ENCODE results near the gene FZD7. TPM values are rescaled to one million over a fixed set of nuclear protein-coding genes. Genes with fewer than 3 reads are reported as not detected.

The FZD7 gene
- total RNA-seq, 6 experiments from 2014 or later = 0.48 to 1.4 (median 0.65) TPM

DNA sequence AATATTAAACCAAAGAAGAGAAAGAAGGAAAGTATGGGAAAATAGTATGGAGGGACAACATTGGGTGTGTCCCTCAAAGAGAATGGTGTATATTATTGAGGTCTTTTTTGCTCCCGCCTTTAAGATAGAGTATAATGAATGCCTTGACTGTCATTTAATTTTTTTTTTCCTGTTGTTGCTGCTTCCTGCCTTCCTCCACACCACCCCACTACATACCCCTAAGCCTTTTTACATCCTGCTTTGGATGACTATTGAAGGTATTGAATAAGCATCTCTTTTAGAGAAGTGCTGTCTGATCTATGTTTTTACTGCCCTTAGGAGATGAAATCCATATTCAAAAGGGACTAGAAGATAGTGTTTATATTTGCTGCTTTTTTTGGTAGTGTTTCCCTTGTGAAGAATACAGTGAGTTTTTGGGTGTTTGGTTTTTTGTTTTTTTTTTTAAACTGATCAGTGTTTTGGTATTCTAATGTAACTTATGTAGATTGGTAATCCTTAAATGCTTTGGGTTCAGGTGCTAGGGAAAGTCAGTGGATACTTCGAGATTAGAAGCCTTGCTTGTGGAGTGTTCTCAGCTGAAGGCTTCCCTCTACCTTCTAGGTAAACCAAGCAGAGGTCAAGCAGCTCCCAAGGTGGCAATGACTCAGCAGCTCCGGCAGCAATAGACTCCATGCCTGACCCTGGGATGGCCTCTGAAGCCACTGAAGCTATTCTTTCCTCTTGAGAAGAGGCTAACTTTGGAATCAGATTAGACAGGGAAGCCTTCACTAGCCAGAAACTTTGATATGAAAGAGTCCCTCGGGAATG lies 5.0 kb downstream of the FZD7 start:
- Histone ChIP-seq H3K27me3 (peaks cover 0 to 15% of the 10 kb centered on the region in 2 donors), H3K4me3 (no peak overlapping the region), H3K36me3 (no peaks in the 10 kb centered on the region), H3K4me1 (peaks cover 0 to 14% (median 0%) of the 10 kb centered on the region in 4 donors), H3K9me3 (no peaks in the 10 kb centered on the region), H3K27ac (no peak overlapping the region)
- intact Hi-C loops (cut with DNase I) = no loop called here
- DNase-seq (no peak), ATAC-seq (no peak)
- 46% methylated on average over 4 of the region's 4 CpGs for WGBS (ENCODE audit: insufficient coverage, low coverage, low lambda C conversion rate, missing lambda C conversion rate)
- no peak for TF ChIP-seq POLR2A (IDR thresholded peaks at IDR 0.05)
- TF ChIP-seq, protein P1, sequence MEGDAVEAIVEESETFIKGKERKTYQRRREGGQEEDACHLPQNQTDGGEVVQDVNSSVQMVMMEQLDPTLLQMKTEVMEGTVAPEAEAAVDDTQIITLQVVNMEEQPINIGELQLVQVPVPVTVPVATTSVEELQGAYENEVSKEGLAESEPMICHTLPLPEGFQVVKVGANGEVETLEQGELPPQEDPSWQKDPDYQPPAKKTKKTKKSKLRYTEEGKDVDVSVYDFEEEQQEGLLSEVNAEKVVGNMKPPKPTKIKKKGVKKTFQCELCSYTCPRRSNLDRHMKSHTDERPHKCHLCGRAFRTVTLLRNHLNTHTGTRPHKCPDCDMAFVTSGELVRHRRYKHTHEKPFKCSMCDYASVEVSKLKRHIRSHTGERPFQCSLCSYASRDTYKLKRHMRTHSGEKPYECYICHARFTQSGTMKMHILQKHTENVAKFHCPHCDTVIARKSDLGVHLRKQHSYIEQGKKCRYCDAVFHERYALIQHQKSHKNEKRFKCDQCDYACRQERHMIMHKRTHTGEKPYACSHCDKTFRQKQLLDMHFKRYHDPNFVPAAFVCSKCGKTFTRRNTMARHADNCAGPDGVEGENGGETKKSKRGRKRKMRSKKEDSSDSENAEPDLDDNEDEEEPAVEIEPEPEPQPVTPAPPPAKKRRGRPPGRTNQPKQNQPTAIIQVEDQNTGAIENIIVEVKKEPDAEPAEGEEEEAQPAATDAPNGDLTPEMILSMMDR (IDR thresholded peaks at IDR 0.05) = no peak

DNA sequence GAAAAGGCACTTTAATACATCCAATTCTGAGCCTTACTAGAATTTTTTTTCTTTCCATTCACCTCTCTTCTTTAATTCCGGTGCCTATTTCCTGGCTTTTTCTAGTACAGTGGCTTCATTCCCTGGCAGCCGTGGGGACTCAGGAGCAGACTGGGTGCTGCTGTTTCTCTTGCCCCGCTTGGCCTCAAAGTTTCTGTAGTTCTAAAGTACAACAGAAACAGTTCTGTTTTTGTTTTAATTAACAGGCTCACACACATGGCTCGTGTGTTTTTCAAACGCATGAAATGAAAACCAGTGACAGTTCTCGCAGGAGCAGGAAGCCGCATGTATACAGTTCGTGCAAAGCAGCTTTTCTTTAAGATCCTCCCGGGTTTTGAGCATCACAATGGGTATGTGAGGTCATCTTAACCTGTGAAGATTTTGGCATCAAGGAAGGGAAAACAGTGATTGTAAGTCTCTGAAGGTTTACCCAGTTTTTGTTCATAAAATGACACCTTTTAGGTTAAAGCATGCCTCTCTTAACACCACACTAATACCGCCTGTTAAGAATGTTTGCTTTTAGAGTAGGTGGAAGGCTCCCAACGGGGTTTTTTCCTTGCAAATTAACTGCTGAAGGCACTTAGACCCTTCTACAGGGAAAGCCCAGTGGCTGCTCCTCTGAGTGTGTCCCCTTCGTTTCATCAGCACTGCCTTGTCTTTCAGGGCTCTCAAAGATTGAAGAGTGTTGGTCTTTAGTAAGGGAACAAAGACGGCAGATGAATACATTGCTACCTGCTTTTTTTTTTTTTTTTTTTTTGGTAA lies 5.8 kb downstream of the FZD7 start:
- Histone ChIP-seq H3K4me1 (peaks cover 0 to 10% (median 0%) of the 10 kb centered on the region in 4 donors), H3K4me3 (no peak overlapping the region), H3K36me3 (no peaks in the 10 kb centered on the region), H3K27ac (no peak overlapping the region), H3K9me3 (no peaks in the 10 kb centered on the region), H3K27me3 (peaks cover 0 to 15% of the 10 kb centered on the region in 2 donors)
- intact Hi-C loops (cut with DNase I) = no loop called here
- no peak for ATAC-seq
- TF ChIP-seq, protein P1 (IDR thresholded peaks at IDR 0.05) = no peak
- no peak for TF ChIP-seq POLR2A (IDR thresholded peaks at IDR 0.05)
- WGBS (ENCODE audit: insufficient coverage, low coverage, low lambda C conversion rate, missing lambda C conversion rate) = 47% methylated on average over 11 of the region's 13 CpGs
- DNase-seq = no peak

DNA sequence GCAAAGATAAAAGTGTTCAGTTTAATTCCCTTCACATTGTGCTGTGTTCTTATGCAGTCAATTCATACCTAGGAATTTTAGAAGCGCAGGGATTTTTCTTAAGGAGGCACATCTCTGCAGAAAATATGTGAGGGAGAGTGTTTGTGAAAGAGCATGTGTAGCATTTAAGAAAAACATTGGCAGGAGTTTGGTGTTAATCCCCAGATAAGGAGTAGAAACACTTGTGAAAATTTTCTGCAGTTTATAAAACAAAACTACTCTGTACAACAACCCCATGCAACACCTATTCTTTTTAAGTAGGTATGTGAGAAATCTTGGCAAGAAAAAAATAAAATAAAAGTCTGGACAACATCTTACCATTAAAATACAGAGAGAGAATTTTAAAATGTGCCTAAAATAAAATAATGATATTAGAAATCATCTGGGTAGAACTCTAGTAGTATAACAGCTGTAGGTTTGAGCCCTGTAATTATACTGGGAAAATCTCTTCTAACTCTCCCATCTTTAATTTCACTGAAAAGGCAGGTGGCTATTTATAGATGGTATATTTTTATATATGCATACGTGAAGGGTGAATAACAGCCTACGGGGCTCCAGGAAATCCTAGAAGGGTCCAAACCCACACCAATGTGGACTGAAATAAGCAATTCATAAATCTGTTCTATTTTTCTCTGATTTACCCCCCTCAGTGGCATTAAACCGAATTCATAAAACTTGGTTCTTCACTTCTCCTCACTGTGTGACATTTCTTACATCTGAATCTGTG lies 6.6 kb downstream of the FZD7 start:
- TF ChIP-seq POLR2A (IDR thresholded peaks at IDR 0.05) = no peak
- TF ChIP-seq, protein P1 (IDR thresholded peaks at IDR 0.05) = no peak
- Histone ChIP-seq H3K4me1 (peaks cover 0 to 2% (median 0%) of the 10 kb centered on the region in 4 donors), H3K27ac (no peak overlapping the region), H3K9me3 (no peaks in the 10 kb centered on the region), H3K27me3 (peaks cover 0 to 7% of the 10 kb centered on the region in 2 donors), H3K4me3 (no peak overlapping the region), H3K36me3 (no peaks in the 10 kb centered on the region)
- no peak for DNase-seq
- 70% methylated on average over 4 of the region's 4 CpGs for WGBS (ENCODE audit: insufficient coverage, low coverage, low lambda C conversion rate, missing lambda C conversion rate)
- no peak for ATAC-seq
- intact Hi-C loops (cut with DNase I) = no loop called here

DNA sequence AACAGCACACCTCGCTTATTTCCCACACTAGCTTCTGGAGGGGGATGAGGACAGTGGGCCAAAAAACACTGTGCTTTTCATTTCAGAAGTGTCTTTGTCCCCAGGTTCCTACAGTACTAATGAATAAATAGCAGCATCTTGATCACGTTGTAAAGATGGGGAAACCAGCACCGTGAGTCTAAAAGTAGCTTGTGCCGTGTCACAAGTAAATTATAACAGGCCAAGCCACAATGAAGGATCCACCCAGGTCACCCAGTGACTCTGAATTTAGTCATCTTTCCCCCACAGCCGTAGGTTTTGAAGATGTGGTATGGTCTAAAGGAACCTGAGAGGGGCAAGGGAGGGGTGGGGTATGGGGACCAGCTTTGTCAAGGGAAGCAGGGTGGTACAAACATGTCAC lies 8.8 kb downstream of the FZD7 start:
- no peaks in the 10 kb centered on the region for H3K4me1 ChIP-seq
- no peaks in the 10 kb centered on the region for H3K36me3 ChIP-seq
- H3K4me3 ChIP-seq = no peak overlapping the region
- H3K27me3 ChIP-seq = no peaks in the 10 kb centered on the region
- H3K9me3 ChIP-seq = no peaks in the 10 kb centered on the region
- 73% methylated on average over 5 of the region's 5 CpGs for WGBS (ENCODE audit: insufficient coverage, low coverage, low lambda C conversion rate, missing lambda C conversion rate)
- intact Hi-C loops (cut with DNase I) = no loop called here
- no peak overlapping the region for H3K27ac ChIP-seq
- no peak for DNase-seq
- TF ChIP-seq POLR2A (IDR thresholded peaks at IDR 0.05) = no peak
- TF ChIP-seq, protein P1 (IDR thresholded peaks at IDR 0.05) = no peak
- ATAC-seq = no peak

All from right lobe of liver (tissue), 6 donors.